Measurements from ENCODE around the gene IP6K3.

The IP6K3 gene

GRCh38 chr6:33742837-33743236, 3.9 kb downstream of the IP6K3 start:
- DNase-seq (ENCODE audit: low spot score): no peak
- in situ Hi-C loops (cut with MboI; ENCODE audit: low sequenced_read_pairs, unreplicated experiment): no loop called here
- no peak for TF ChIP-seq CTCF (IDR thresholded peaks at IDR 0.05; ENCODE audit: borderline replicate concordance, control extremely low read depth, extremely low read depth, insufficient read depth, missing control alignments)

GRCh38 chr6:33742092-33742491, 4.6 kb downstream of the IP6K3 start:
- no peak for TF ChIP-seq CTCF (IDR thresholded peaks at IDR 0.05; ENCODE audit: borderline replicate concordance, control extremely low read depth, extremely low read depth, insufficient read depth, missing control alignments)
- DNase-seq (ENCODE audit: low spot score): no peak
- in situ Hi-C loops (cut with MboI; ENCODE audit: low sequenced_read_pairs, unreplicated experiment): no loop called here

- in situ Hi-C loops (cut with MboI; ENCODE audit: low sequenced_read_pairs, unreplicated experiment): no loop called here
Observed at GRCh38 chr6:33740794-33741193, 5.9 kb downstream of the IP6K3 start.

GRCh38 chr6:33740204-33740608, 6.5 kb downstream of the IP6K3 start:
- in situ Hi-C loops (cut with MboI; ENCODE audit: low sequenced_read_pairs, unreplicated experiment): no loop called here
- no peak for DNase-seq (ENCODE audit: low spot score)
- no peak for TF ChIP-seq CTCF (IDR thresholded peaks at IDR 0.05; ENCODE audit: borderline replicate concordance, control extremely low read depth, extremely low read depth, insufficient read depth, missing control alignments)

More at GRCh38 chr6:33740794-33741193, 5.9 kb downstream of the IP6K3 start:
- TF ChIP-seq CTCF (IDR thresholded peaks at IDR 0.05; ENCODE audit: borderline replicate concordance, control extremely low read depth, extremely low read depth, insufficient read depth, missing control alignments): no peak
- no peak for DNase-seq (ENCODE audit: low spot score)

GRCh38 chr6:33739571-33739970, 7.1 kb downstream of the IP6K3 start:
- no peak for DNase-seq (ENCODE audit: low spot score)
- TF ChIP-seq CTCF (IDR thresholded peaks at IDR 0.05; ENCODE audit: borderline replicate concordance, control extremely low read depth, extremely low read depth, insufficient read depth, missing control alignments): no peak
- in situ Hi-C loops (cut with MboI; ENCODE audit: low sequenced_read_pairs, unreplicated experiment): no loop called here

- in situ Hi-C loops (cut with MboI; ENCODE audit: low sequenced_read_pairs, unreplicated experiment): no loop called here
- no peak for TF ChIP-seq CTCF (IDR thresholded peaks at IDR 0.05; ENCODE audit: borderline replicate concordance, control extremely low read depth, extremely low read depth, insufficient read depth, missing control alignments)
- no peak for DNase-seq (ENCODE audit: low spot score)
Observed at GRCh38 chr6:33738879-33739278, 7.8 kb downstream of the IP6K3 start.

- no peak for TF ChIP-seq CTCF (IDR thresholded peaks at IDR 0.05; ENCODE audit: borderline replicate concordance, control extremely low read depth, extremely low read depth, insufficient read depth, missing control alignments)
- in situ Hi-C loops (cut with MboI; ENCODE audit: low sequenced_read_pairs, unreplicated experiment): no loop called here
- no peak for DNase-seq (ENCODE audit: low spot score)
Observed at GRCh38 chr6:33738153-33738552, 8.6 kb downstream of the IP6K3 start.

Data from GM13976 (cell line).